Epidermal melanocyte (primary cell): ENCODE data around the gene PTGFR.

Experiments
- DNase-seq: peaks from one replicate; pipeline ENCODE4 v3.0.0; 2011; ENCODE audit warnings: low spot score; ENCODE audit not compliant: insufficient read length

Gene PTGFR

GRCh38 chr1:78520216-78520615 is 29.4 kb downstream of the PTGFR start:
- DNase-seq: no peak

- no peak for DNase-seq
Measured at GRCh38 chr1:78520843-78521242, 30.1 kb downstream of the PTGFR start.

GRCh38 chr1:78522136-78522535 is 31.4 kb downstream of the PTGFR start:
- no peak for DNase-seq

- no peak for DNase-seq
Measured at GRCh38 chr1:78526496-78526895, 35.7 kb downstream of the PTGFR start.

GRCh38 chr1:78527706-78528105 is 36.9 kb downstream of the PTGFR start:
- DNase-seq: no peak

- no peak for DNase-seq
Measured at GRCh38 chr1:78533527-78533926, 42.8 kb downstream of the PTGFR start.

- no peak for DNase-seq
Measured at GRCh38 chr1:78535286-78535685, 44.5 kb downstream of the PTGFR start.

- no peak for DNase-seq
Measured at GRCh38 chr1:78536427-78536826, 45.7 kb downstream of the PTGFR start.

GRCh38 chr1:78540048-78540447 is 49.3 kb downstream of the PTGFR start:
- no peak for DNase-seq

- no peak for DNase-seq
Measured at GRCh38 chr1:78541479-78541878, 50.7 kb downstream of the PTGFR start.

GRCh38 chr1:78543941-78544643 is 53.3 kb downstream of the PTGFR start:
- DNase-seq: no peak

- DNase-seq: no peak
Measured at GRCh38 chr1:78547081-78547480, 56.3 kb downstream of the PTGFR start.

GRCh38 chr1:78549331-78549730 is 58.6 kb downstream of the PTGFR start:
- DNase-seq: no peak

GRCh38 chr1:78549891-78550290 is 59.1 kb downstream of the PTGFR start:
- no peak for DNase-seq

- DNase-seq: no peak
Measured at GRCh38 chr1:78553859-78554258, 63.1 kb downstream of the PTGFR start.

- no peak for DNase-seq
Measured at GRCh38 chr1:78554840-78555239, 64.1 kb downstream of the PTGFR start.

GRCh38 chr1:78559680-78560079 is 68.9 kb downstream of the PTGFR start:
- no peak for DNase-seq

GRCh38 chr1:78560811-78561210 is 70.0 kb downstream of the PTGFR start:
- no peak for DNase-seq

GRCh38 chr1:78561856-78562255 is 71.1 kb downstream of the PTGFR start:
- DNase-seq: no peak

- no peak for DNase-seq
Measured at GRCh38 chr1:78565393-78565792, 74.6 kb downstream of the PTGFR start.

- no peak for DNase-seq
Measured at GRCh38 chr1:78570539-78570938, 79.8 kb downstream of the PTGFR start.

GRCh38 chr1:78577257-78578100 is 86.7 kb downstream of the PTGFR start:
- no peak for DNase-seq

GRCh38 chr1:78586572-78586971 is 95.8 kb downstream of the PTGFR start:
- no peak for DNase-seq
